ENCODE data around the gene SH3BP2. TPM values are rescaled to one million over a fixed set of nuclear protein-coding genes. Genes with fewer than 3 reads are reported as not detected.

The SH3BP2 gene
- total RNA-seq, 1 experiment from 2014 or later: 16.9 TPM

- no peak for DNase-seq (ENCODE audit: low read depth)
These were observed 2.0 kb upstream of the SH3BP2 start for GRCh38 chr4:2790583-2791517.

- DNase-seq (ENCODE audit: low read depth): no peak
These were observed 1.1 kb upstream of the SH3BP2 start for GRCh38 chr4:2791518-2792395.

GRCh38 chr4:2792396-2792710 is 532 bp upstream of the SH3BP2 start:
- DNase-seq (ENCODE audit: low read depth): no peak

- peak; percentile 72 for DNase-seq (ENCODE audit: low read depth)
These were observed 951 bp downstream of the SH3BP2 start for GRCh38 chr4:2793586-2794485.

GRCh38 chr4:2794486-2795299 is 1.8 kb downstream of the SH3BP2 start:
- DNase-seq (ENCODE audit: low read depth): peak; percentile 74

- no peak for DNase-seq (ENCODE audit: low read depth)
These were observed 2.5 kb downstream of the SH3BP2 start for GRCh38 chr4:2795300-2795892.

GRCh38 chr4:2795893-2796848 is 3.3 kb downstream of the SH3BP2 start:
- peak; percentile 82 for DNase-seq (ENCODE audit: low read depth)

GRCh38 chr4:2796849-2797544 is 4.1 kb downstream of the SH3BP2 start:
- no peak for DNase-seq (ENCODE audit: low read depth)

GRCh38 chr4:2797545-2798305 is 4.8 kb downstream of the SH3BP2 start:
- DNase-seq (ENCODE audit: low read depth): no peak

GRCh38 chr4:2798399-2799223 is 5.7 kb downstream of the SH3BP2 start:
- DNase-seq (ENCODE audit: low read depth): peak; percentile 68

- DNase-seq (ENCODE audit: low read depth): no peak
These were observed 6.5 kb downstream of the SH3BP2 start for GRCh38 chr4:2799224-2799911.

- peak; percentile 15 for DNase-seq (ENCODE audit: low read depth)
These were observed 7.2 kb downstream of the SH3BP2 start for GRCh38 chr4:2799971-2800690.

- DNase-seq (ENCODE audit: low read depth): peak; percentile 67
These were observed 8.1 kb downstream of the SH3BP2 start for GRCh38 chr4:2800691-2801596.
